ENCODE measurements around the gene RFPL1. TPM values are rescaled to one million over a fixed set of nuclear protein-coding genes. Genes with fewer than 3 reads are reported as not detected.

RFPL1 gene
- total and polyA plus RNA-seq, 2 experiments from 2014 or later: not detected

GRCh38 chr22:29475550-29475949, 37.2 kb downstream of the RFPL1 start:
- Histone ChIP-seq H3K36me3 (ENCODE audit: insufficient read depth) (no peaks in the 10 kb centered on the region), H2AFZ (no peak overlapping the region), H3K4me1 (ENCODE audit: insufficient read depth) (peaks cover 21% of the 10 kb centered on the region), H3K27me3 (ENCODE audit: insufficient read depth) (peaks cover 34% of the 10 kb centered on the region), H3F3A (replicated peaks; ENCODE audit: low read depth) (0 out of 2 replicates have a peak, but pooled peaks cover 2% of the 10 kb centered on the region), H3K4me3 (no peak overlapping the region), H3K79me2 (replicated peaks; ENCODE audit: insufficient read depth) (no peaks in the 10 kb centered on the region), H3K4me2 (no peak overlapping the region), H4K20me1 (replicated peaks; ENCODE audit: insufficient read depth) (no peaks in the 10 kb centered on the region), H3K9me2 (ENCODE audit: insufficient read depth) (no peaks in the 10 kb centered on the region), H3K27ac (ENCODE audit: low read depth) (no peak overlapping the region)
- Mint-ChIP-seq H3K27ac (no peak overlapping the region), H3K4me3 (no peak overlapping the region), H3K27me3 (ENCODE audit: insufficient read depth, low read depth, poor library complexity) (peaks cover 48% of the 10 kb centered on the region), H3K4me1 (peaks cover 30% of the 10 kb centered on the region), H3K9me3 (peaks cover 4% of the 10 kb centered on the region; the same call in 2 of the 3 replicates), H3K36me3 (ENCODE audit: low read depth) (peaks cover 3% of the 10 kb centered on the region; the same call in 2 of the 3 replicates)
- TF ChIP-seq ZNF331 (CRISPR knock-in tag; IDR thresholded peaks at IDR 0.05; ENCODE audit: low read depth) (no peak), EZH2 (IDR thresholded peaks at IDR 0.05; ENCODE audit: low read depth, unreplicated experiment) (no peak), CREB1 (CRISPR knock-in tag; IDR thresholded peaks at IDR 0.05; ENCODE audit: low read depth) (no peak), ETS1 (IDR thresholded peaks at IDR 0.05) (no peak), POLR2AphosphoS5 (IDR thresholded peaks at IDR 0.05; ENCODE audit: low read depth) (no peak)
- TF ChIP-seq, protein P1, sequence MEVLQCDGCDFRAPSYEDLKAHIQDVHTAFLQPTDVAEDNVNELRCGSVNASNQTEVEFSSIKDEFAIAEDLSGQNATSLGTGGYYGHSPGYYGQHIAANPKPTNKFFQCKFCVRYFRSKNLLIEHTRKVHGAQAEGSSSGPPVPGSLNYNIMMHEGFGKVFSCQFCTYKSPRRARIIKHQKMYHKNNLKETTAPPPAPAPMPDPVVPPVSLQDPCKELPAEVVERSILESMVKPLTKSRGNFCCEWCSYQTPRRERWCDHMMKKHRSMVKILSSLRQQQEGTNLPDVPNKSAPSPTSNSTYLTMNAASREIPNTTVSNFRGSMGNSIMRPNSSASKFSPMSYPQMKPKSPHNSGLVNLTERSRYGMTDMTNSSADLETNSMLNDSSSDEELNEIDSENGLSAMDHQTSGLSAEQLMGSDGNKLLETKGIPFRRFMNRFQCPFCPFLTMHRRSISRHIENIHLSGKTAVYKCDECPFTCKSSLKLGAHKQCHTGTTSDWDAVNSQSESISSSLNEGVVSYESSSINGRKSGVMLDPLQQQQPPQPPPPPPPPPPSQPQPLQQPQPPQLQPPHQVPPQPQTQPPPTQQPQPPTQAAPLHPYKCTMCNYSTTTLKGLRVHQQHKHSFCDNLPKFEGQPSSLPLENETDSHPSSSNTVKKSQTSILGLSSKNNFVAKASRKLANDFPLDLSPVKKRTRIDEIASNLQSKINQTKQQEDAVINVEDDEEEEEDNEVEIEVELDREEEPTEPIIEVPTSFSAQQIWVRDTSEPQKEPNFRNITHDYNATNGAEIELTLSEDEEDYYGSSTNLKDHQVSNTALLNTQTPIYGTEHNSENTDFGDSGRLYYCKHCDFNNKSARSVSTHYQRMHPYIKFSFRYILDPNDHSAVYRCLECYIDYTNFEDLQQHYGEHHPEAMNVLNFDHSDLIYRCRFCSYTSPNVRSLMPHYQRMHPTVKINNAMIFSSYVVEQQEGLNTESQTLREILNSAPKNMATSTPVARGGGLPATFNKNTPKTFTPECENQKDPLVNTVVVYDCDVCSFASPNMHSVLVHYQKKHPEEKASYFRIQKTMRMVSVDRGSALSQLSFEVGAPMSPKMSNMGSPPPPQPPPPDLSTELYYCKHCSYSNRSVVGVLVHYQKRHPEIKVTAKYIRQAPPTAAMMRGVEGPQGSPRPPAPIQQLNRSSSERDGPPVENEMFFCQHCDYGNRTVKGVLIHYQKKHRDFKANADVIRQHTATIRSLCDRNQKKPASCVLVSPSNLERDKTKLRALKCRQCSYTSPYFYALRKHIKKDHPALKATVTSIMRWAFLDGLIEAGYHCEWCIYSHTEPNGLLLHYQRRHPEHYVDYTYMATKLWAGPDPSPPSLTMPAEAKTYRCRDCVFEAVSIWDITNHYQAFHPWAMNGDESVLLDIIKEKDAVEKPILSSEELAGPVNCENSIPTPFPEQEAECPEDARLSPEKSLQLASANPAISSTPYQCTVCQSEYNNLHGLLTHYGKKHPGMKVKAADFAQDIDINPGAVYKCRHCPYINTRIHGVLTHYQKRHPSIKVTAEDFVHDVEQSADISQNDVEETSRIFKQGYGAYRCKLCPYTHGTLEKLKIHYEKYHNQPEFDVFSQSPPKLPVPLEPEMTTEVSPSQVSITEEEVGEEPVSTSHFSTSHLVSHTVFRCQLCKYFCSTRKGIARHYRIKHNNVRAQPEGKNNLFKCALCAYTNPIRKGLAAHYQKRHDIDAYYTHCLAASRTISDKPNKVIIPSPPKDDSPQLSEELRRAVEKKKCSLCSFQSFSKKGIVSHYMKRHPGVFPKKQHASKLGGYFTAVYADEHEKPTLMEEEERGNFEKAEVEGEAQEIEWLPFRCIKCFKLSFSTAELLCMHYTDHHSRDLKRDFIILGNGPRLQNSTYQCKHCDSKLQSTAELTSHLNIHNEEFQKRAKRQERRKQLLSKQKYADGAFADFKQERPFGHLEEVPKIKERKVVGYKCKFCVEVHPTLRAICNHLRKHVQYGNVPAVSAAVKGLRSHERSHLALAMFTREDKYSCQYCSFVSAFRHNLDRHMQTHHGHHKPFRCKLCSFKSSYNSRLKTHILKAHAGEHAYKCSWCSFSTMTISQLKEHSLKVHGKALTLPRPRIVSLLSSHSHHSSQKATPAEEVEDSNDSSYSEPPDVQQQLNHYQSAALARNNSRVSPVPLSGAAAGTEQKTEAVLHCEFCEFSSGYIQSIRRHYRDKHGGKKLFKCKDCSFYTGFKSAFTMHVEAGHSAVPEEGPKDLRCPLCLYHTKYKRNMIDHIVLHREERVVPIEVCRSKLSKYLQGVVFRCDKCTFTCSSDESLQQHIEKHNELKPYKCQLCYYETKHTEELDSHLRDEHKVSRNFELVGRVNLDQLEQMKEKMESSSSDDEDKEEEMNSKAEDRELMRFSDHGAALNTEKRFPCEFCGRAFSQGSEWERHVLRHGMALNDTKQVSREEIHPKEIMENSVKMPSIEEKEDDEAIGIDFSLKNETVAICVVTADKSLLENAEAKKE (CRISPR knock-in tag; IDR thresholded peaks at IDR 0.05): no peak
- TF ChIP-seq, protein P2, sequence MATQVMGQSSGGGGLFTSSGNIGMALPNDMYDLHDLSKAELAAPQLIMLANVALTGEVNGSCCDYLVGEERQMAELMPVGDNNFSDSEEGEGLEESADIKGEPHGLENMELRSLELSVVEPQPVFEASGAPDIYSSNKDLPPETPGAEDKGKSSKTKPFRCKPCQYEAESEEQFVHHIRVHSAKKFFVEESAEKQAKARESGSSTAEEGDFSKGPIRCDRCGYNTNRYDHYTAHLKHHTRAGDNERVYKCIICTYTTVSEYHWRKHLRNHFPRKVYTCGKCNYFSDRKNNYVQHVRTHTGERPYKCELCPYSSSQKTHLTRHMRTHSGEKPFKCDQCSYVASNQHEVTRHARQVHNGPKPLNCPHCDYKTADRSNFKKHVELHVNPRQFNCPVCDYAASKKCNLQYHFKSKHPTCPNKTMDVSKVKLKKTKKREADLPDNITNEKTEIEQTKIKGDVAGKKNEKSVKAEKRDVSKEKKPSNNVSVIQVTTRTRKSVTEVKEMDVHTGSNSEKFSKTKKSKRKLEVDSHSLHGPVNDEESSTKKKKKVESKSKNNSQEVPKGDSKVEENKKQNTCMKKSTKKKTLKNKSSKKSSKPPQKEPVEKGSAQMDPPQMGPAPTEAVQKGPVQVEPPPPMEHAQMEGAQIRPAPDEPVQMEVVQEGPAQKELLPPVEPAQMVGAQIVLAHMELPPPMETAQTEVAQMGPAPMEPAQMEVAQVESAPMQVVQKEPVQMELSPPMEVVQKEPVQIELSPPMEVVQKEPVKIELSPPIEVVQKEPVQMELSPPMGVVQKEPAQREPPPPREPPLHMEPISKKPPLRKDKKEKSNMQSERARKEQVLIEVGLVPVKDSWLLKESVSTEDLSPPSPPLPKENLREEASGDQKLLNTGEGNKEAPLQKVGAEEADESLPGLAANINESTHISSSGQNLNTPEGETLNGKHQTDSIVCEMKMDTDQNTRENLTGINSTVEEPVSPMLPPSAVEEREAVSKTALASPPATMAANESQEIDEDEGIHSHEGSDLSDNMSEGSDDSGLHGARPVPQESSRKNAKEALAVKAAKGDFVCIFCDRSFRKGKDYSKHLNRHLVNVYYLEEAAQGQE (IDR thresholded peaks at IDR 0.05; ENCODE audit: unreplicated experiment): no peak
- ATAC-seq (no peak), DNase-seq (ENCODE audit: low spot score) (no peak)
